ENCODE data around the gene PTPRM.

The PTPRM gene

GRCh38 chr18:7939521-7939920, 372.4 kb downstream of the PTPRM start:
- TF ChIP-seq POLR2A (IDR thresholded peaks at IDR 0.05; ENCODE audit: extremely low read depth, insufficient read length) (no peak), MYC (IDR thresholded peaks at IDR 0.05; ENCODE audit: low read depth, low read length) (no peak), CTCF (IDR thresholded peaks at IDR 0.05; ENCODE audit: low read depth, low read length) (no peak), MAX (IDR thresholded peaks at IDR 0.05; ENCODE audit: low read depth, low read length) (no peak)
- no peak overlapping the region for H3K4me3 ChIP-seq (ENCODE audit: low read depth, low read length)
- DNase-seq (ENCODE audit: low read depth), result no peak

GRCh38 chr18:7940379-7940778, 373.3 kb downstream of the PTPRM start:
- TF ChIP-seq CTCF (IDR thresholded peaks at IDR 0.05; ENCODE audit: low read depth, low read length), result no peak
- no peak for TF ChIP-seq MYC (IDR thresholded peaks at IDR 0.05; ENCODE audit: low read depth, low read length)
- no peak for TF ChIP-seq MAX (IDR thresholded peaks at IDR 0.05; ENCODE audit: low read depth, low read length)
- TF ChIP-seq POLR2A (IDR thresholded peaks at IDR 0.05; ENCODE audit: extremely low read depth, insufficient read length), result no peak
- DNase-seq (ENCODE audit: low read depth), result no peak
- no peak overlapping the region for H3K4me3 ChIP-seq (ENCODE audit: low read depth, low read length)

GRCh38 chr18:7940971-7941370, 373.9 kb downstream of the PTPRM start:
- no peak overlapping the region for H3K4me3 ChIP-seq (ENCODE audit: low read depth, low read length)
- TF ChIP-seq POLR2A (IDR thresholded peaks at IDR 0.05; ENCODE audit: extremely low read depth, insufficient read length), result no peak
- TF ChIP-seq CTCF (IDR thresholded peaks at IDR 0.05; ENCODE audit: low read depth, low read length), result no peak
- TF ChIP-seq MYC (IDR thresholded peaks at IDR 0.05; ENCODE audit: low read depth, low read length), result no peak
- no peak for TF ChIP-seq MAX (IDR thresholded peaks at IDR 0.05; ENCODE audit: low read depth, low read length)
- no peak for DNase-seq (ENCODE audit: low read depth)

GRCh38 chr18:7941533-7941932, 374.4 kb downstream of the PTPRM start:
- DNase-seq (ENCODE audit: low read depth), result no peak
- TF ChIP-seq CTCF (IDR thresholded peaks at IDR 0.05; ENCODE audit: low read depth, low read length) (no peak), POLR2A (IDR thresholded peaks at IDR 0.05; ENCODE audit: extremely low read depth, insufficient read length) (no peak), MAX (IDR thresholded peaks at IDR 0.05; ENCODE audit: low read depth, low read length) (no peak), MYC (IDR thresholded peaks at IDR 0.05; ENCODE audit: low read depth, low read length) (no peak)
- H3K4me3 ChIP-seq (ENCODE audit: low read depth, low read length), result no peak overlapping the region

- no peak for DNase-seq (ENCODE audit: low read depth)
- TF ChIP-seq MAX (IDR thresholded peaks at IDR 0.05; ENCODE audit: low read depth, low read length) (no peak), CTCF (IDR thresholded peaks at IDR 0.05; ENCODE audit: low read depth, low read length) (no peak), MYC (IDR thresholded peaks at IDR 0.05; ENCODE audit: low read depth, low read length) (no peak), POLR2A (IDR thresholded peaks at IDR 0.05; ENCODE audit: extremely low read depth, insufficient read length) (no peak)
These were observed 378.8 kb downstream of the PTPRM start for GRCh38 chr18:7945882-7946281.

More at GRCh38 chr18:7945882-7946281, 378.8 kb downstream of the PTPRM start:
- H3K4me3 ChIP-seq (ENCODE audit: low read depth, low read length), result no peak overlapping the region
